Body of pancreas (tissue), 4 donors: ENCODE results near the gene SEMA3A.

Source experiments
- POLR2A ChIP-seq, 3 donors: fragments of 450-650 bp; IDR thresholded peaks; one replicate each; pipeline ENCODE4 v1.6.1; 2016; ENCODE audit warnings: antibody characterized with exemption in 3 of 3, mild to moderate bottlenecking in 2 of 3
- TF ChIP-seq, protein P1 (sequence below), 7 experiments: fragments of 450-650 bp in 4 of 7; fragments of 200-600 bp in 3 of 7; sonication (generic) in 3 of 7; IDR thresholded peaks; one replicate each; pipeline ENCODE4 v1.5.1; 2016 to 2019; ENCODE audit warnings: antibody characterized with exemption in 7 of 7

DNA sequence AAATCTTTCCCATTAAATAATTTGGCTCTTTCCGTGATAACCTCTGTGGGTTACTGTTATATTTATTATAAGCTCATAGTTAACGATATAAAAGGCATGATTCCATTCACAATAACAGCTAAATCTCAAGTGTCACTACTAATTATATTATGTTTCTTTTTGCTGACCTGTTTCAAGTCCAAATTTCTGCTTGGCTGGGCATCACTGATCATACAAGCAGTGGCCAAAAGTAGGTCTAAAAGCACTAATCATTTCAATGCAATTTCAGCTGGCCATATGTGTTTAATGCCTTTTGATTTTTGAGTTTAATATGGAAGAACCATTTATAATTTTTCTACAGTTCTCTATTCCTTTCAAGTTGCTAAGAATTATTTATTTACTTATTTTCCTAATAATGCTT lies 110.7 kb downstream of the SEMA3A start:
- TF ChIP-seq, protein P1, sequence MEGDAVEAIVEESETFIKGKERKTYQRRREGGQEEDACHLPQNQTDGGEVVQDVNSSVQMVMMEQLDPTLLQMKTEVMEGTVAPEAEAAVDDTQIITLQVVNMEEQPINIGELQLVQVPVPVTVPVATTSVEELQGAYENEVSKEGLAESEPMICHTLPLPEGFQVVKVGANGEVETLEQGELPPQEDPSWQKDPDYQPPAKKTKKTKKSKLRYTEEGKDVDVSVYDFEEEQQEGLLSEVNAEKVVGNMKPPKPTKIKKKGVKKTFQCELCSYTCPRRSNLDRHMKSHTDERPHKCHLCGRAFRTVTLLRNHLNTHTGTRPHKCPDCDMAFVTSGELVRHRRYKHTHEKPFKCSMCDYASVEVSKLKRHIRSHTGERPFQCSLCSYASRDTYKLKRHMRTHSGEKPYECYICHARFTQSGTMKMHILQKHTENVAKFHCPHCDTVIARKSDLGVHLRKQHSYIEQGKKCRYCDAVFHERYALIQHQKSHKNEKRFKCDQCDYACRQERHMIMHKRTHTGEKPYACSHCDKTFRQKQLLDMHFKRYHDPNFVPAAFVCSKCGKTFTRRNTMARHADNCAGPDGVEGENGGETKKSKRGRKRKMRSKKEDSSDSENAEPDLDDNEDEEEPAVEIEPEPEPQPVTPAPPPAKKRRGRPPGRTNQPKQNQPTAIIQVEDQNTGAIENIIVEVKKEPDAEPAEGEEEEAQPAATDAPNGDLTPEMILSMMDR (IDR thresholded peaks at IDR 0.05): no peak
- no peak for TF ChIP-seq POLR2A (IDR thresholded peaks at IDR 0.05)
